Right atrium auricular region (tissue), 2 donors: ENCODE results near the gene ZNF174. TPM values are rescaled to one million over a fixed set of nuclear protein-coding genes. Genes with fewer than 3 reads are reported as not detected.
A peak's percentile ranks its signal among the peaks of the same experiment; 100 is the strongest.

Source experiments
- DNase-seq: peaks from one replicate; pipeline ENCODE4 v3.0.0-alpha.2; 2019; ENCODE audit warnings: low spot score
- H3K27ac ChIP-seq, 2 donors: fragments of 200-600 bp; sonication (generic); 1 replicate in 1 of 2; 2 replicates in 1 of 2; pipeline ENCODE4 v1.5.1; 2016 to 2019
- H3K27me3 ChIP-seq, 2 donors: fragments of 200-600 bp; sonication (generic); one replicate each; pipeline versions ENCODE4 v1.5.1 to v1.6.0; 2017 to 2019
- H3K36me3 ChIP-seq: fragments of 200-600 bp; sonication (generic); one replicate; pipeline ENCODE4 v1.5.1; 2016
- H3K4me1 ChIP-seq, 2 donors: fragments of 200-600 bp; sonication (generic); one replicate each; pipeline versions ENCODE4 v1.5.1 to v1.6.0; 2017 to 2019
- H3K4me3 ChIP-seq, 2 donors: fragments of 200-600 bp; sonication (generic); 1 replicate in 1 of 2; 2 replicates in 1 of 2; pipeline ENCODE4 v1.5.1; 2017 to 2019; ENCODE audit warnings: mild to moderate bottlenecking in 1 of 2, moderate library complexity in 1 of 2
- H3K9me3 ChIP-seq, 2 donors: fragments of 200-600 bp; sonication (generic); one replicate each; pipeline ENCODE4 v1.5.1; 2019
- total RNA-seq, 2 donors: library from RNA; depleted of rRNA; stranded (reverse); fragments of >200 nt; gene quantifications; one replicate each; pipeline ENCODE4 v1.1.0, GENCODE V29; 2016
- TF ChIP-seq, protein P1 (sequence below), 2 donors: fragments of 200-600 bp; sonication (generic); IDR thresholded peaks; one replicate each; pipeline ENCODE4 v1.5.1; 2019; ENCODE audit warnings: antibody characterized with exemption in 2 of 2

Gene ZNF174
- total RNA-seq, 2 donors from 2014 or later = 10.2 to 16.5 TPM

DNA sequence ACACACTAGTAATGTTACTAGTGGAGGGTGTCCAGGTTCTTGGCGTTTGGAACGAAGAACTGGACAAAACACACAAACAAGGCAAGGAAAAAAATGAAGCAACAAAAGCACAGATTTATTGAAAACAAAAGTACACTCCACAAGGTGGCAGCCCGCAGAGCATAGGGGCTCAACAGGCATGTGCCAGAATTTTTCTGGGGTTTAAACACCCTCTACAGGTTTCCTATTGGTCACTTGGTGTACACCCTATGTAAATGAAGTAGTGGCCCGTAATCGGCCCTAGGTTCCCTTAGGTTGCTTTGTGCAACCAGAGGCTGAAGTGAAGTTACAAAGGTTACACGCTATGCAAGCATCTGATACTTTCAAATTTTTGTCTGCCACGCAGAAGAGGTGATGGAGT, 37.2 kb upstream of the ZNF174 start:
- Histone ChIP-seq H3K4me1 (no peaks in the 10 kb centered on the region), H3K27me3 (no peaks in the 10 kb centered on the region), H3K4me3 (no peak overlapping the region), H3K36me3 (no peaks in the 10 kb centered on the region), H3K9me3 (peaks cover 0 to 24% of the 10 kb centered on the region in 2 donors), H3K27ac (no peak overlapping the region)
- DNase-seq = no peak
- TF ChIP-seq, protein P1, sequence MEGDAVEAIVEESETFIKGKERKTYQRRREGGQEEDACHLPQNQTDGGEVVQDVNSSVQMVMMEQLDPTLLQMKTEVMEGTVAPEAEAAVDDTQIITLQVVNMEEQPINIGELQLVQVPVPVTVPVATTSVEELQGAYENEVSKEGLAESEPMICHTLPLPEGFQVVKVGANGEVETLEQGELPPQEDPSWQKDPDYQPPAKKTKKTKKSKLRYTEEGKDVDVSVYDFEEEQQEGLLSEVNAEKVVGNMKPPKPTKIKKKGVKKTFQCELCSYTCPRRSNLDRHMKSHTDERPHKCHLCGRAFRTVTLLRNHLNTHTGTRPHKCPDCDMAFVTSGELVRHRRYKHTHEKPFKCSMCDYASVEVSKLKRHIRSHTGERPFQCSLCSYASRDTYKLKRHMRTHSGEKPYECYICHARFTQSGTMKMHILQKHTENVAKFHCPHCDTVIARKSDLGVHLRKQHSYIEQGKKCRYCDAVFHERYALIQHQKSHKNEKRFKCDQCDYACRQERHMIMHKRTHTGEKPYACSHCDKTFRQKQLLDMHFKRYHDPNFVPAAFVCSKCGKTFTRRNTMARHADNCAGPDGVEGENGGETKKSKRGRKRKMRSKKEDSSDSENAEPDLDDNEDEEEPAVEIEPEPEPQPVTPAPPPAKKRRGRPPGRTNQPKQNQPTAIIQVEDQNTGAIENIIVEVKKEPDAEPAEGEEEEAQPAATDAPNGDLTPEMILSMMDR (IDR thresholded peaks at IDR 0.05) = no peak

DNA sequence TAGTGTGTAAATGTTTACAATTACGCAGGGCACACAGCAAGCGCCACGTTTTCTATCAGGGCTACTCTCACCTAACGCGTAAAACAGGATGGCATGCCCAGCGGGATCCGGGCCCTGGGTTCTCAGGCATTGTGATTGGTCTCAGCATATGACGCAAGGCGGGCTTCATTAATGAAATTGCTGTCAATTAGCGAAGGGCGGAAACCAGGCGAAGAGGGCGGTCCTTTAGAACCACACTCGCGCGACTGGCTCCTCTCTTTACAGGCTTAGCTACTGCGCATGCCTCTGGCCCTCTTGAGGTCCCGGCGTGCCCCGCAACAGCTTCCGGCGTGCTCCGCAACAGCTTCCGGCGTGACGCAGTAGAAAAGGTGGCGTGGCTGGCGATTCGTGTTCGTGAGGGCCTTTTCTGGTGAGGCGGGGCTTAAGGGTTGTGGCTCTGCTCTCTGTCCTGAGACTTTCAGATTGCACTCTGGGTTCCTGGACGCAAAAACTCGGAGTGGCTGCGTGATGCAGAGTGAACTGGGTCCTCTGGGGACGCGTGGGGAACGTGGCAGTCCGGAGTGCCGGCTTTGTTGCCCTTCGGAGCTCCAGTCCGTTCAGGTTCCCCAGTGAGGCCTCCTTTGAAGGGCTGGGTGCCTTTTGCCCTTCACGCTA, 36.1 kb upstream of the ZNF174 start:
- H3K27ac ChIP-seq = peak overlapping the region; percentile 71 to 85
- H3K4me1 ChIP-seq = no peaks in the 10 kb centered on the region
- TF ChIP-seq, protein P1 (IDR thresholded peaks at IDR 0.05) = no peak
- no peaks in the 10 kb centered on the region for H3K36me3 ChIP-seq
- peaks cover 0 to 24% of the 10 kb centered on the region in 2 donors for H3K9me3 ChIP-seq
- DNase-seq = peak; percentile 77
- H3K4me3 ChIP-seq = peak overlapping the region; percentile 48 to 57
- H3K27me3 ChIP-seq = no peaks in the 10 kb centered on the region

DNA sequence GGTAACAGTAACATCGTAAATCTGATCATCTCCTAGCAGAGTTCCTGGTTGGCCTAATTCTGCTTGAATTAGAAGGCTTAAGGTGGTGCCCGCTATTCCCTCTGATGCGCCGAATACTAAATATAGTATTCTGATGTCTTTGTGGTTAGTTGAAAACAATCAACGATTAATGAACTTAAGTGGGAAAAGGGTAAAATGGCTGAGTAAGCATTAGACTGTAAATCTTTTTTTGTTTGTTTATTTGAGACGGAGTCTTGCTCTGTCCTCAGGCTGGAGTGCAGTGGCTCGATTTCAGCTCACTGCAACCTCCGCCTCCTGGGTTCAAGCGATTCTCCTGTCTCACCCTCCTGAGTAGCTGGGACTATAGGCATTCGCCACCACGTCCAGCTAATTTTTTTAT, 31.9 kb upstream of the ZNF174 start:
- no peak for DNase-seq
- Histone ChIP-seq H3K4me1 (no peaks in the 10 kb centered on the region), H3K36me3 (no peaks in the 10 kb centered on the region), H3K9me3 (peaks cover 0 to 18% of the 10 kb centered on the region in 2 donors), H3K4me3 (no peak overlapping the region), H3K27me3 (no peaks in the 10 kb centered on the region), H3K27ac (no peak overlapping the region)
- TF ChIP-seq, protein P1 (IDR thresholded peaks at IDR 0.05) = no peak

DNA sequence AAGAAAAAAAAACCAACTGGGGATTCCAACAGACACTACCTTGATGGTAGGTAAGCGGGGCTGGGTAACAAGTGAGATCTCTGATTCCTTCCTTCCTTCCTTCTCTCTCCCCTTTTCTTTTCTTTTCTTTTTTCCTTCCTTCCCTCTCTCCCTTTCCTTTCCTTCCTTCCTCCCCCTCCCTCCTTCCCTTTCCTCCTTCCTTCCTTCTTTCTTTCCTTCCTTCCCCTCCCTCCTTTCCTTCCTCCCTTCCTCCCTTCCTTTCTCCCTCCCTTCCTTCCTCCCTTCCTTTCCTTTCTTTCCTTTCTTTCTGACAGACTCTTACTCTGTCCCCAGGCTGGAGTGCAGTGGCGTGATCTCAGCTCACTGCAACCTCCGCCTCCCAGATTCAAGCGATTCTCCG, 25.3 kb upstream of the ZNF174 start:
- Histone ChIP-seq H3K4me1 (no peaks in the 10 kb centered on the region), H3K4me3 (no peak overlapping the region), H3K36me3 (no peaks in the 10 kb centered on the region), H3K9me3 (peaks cover 13 to 61% of the 10 kb centered on the region in 2 donors), H3K27me3 (no peaks in the 10 kb centered on the region), H3K27ac (no peak overlapping the region)
- DNase-seq = no peak
- TF ChIP-seq, protein P1 (IDR thresholded peaks at IDR 0.05) = no peak

DNA sequence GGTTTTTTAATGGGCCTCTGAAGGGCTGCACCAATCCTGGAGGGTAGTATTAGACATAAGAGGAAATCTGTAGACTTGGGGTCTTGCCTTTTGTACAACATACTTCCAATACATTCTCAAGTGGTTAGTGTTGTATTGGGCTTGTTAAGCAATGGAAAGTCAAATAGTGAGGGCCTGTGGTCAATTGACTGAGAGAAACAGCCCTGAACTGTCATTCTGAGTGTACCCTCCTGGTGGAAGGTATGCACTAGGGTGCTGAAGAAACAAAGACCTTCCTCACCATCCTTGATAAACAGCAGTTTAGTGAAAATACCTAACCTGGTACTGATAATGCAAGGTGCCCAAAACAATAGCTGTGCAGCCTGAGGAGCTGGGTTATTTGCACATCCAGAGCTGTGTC, 23.1 kb upstream of the ZNF174 start:
- Histone ChIP-seq H3K9me3 (peaks cover 22 to 83% of the 10 kb centered on the region in 2 donors), H3K36me3 (peaks cover 18% of the 10 kb centered on the region), H3K27ac (no peak overlapping the region), H3K4me3 (no peak overlapping the region), H3K27me3 (no peaks in the 10 kb centered on the region), H3K4me1 (no peaks in the 10 kb centered on the region)
- TF ChIP-seq, protein P1 (IDR thresholded peaks at IDR 0.05) = no peak
- no peak for DNase-seq

DNA sequence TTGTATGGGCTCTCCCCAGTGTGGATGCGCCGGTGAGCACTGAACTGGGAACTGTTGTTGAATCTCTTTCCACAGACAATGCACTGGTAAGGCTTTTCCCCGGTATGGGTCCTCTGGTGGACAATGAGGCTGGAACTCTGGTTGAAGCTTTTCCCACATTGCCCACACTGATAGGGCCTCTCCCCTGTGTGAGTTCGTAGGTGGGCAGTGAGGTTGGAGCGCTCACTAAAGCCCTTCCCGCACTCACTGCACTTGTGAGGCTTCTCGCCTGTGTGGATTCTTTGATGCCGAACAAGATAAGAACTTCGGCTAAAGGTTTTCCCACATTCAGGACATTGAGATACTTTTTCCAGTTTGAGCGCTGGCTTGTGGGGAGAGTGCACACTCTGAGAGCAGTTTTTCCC, 18.0 kb upstream of the ZNF174 start:
- no peak for DNase-seq
- Histone ChIP-seq H3K4me1 (no peaks in the 10 kb centered on the region), H3K36me3 (peaks cover 55% of the 10 kb centered on the region), H3K27me3 (no peaks in the 10 kb centered on the region), H3K27ac (no peak overlapping the region), H3K9me3 (peaks cover 43 to 94% of the 10 kb centered on the region in 2 donors), H3K4me3 (no peak overlapping the region)
- TF ChIP-seq, protein P1 (IDR thresholded peaks at IDR 0.05) = no peak
